Fibroblast of upper back skin (primary cell): ENCODE results near the gene GRIN3B.

Experiments
- DNase-seq: peaks from one replicate; pipeline ENCODE4 v3.0.0-alpha.2; 2013

GRIN3B gene

GRCh38 chr19:1008268-1009040, 8.2 kb downstream of the GRIN3B start:
- no peak for DNase-seq

- DNase-seq, result peak; percentile 11
Observed at GRCh38 chr19:1009041-1009980, 9.1 kb downstream of the GRIN3B start.

GRCh38 chr19:1009981-1010538, 9.8 kb downstream of the GRIN3B start:
- DNase-seq, result no peak

GRCh38 chr19:1010586-1011510, 10.6 kb downstream of the GRIN3B start:
- no peak for DNase-seq

- DNase-seq, result no peak
Observed at GRCh38 chr19:1011831-1012333, 11.7 kb downstream of the GRIN3B start.

- no peak for DNase-seq
Observed at GRCh38 chr19:1012334-1012733, 12.1 kb downstream of the GRIN3B start.

- no peak for DNase-seq
Observed at GRCh38 chr19:1013218-1013617, 13.0 kb downstream of the GRIN3B start.

DNA sequence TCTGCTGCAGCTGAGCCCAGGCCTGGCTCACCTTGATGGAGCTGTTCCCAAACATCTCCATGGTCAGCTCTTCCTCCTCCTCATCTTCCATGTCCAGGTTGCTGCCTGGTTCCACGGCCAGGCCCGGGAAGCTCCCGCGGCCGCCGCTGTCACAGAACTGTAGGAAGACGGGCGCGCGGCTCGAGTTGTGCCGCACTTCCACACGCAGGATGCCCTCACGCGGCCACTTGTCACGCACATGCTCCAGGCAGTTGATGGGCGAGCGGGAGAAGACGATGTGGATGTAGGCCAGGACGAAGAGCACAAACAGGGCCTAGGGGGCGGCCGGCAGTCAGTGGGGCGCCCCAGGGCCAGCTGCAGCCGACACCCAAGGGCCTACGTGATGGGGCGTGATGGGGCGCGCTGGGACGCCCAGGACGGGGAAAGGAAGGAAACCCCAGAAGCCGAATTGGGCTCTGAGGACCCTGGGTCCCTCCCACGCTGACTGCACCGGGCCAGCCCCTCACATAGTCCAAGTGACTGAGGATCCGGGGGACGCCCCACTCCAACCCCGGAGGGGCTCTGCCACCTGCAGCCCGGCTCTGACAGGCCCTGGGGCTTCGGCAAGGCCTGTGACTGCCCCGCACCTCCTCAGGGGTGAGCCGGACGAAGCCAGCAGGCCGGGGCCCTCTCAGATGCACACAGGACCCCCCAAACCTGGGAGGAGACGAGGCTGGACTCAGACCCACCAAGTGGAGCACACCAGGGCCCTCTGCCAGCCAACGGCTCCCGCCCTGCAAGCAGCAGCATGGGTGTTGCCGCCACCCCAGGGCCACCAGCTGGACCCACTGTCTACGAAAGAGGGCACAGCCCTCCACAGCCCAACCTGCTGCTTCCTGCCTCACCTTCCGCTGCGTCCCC, 14.2 kb downstream of the GRIN3B start:
- DNase-seq, result no peak

DNA sequence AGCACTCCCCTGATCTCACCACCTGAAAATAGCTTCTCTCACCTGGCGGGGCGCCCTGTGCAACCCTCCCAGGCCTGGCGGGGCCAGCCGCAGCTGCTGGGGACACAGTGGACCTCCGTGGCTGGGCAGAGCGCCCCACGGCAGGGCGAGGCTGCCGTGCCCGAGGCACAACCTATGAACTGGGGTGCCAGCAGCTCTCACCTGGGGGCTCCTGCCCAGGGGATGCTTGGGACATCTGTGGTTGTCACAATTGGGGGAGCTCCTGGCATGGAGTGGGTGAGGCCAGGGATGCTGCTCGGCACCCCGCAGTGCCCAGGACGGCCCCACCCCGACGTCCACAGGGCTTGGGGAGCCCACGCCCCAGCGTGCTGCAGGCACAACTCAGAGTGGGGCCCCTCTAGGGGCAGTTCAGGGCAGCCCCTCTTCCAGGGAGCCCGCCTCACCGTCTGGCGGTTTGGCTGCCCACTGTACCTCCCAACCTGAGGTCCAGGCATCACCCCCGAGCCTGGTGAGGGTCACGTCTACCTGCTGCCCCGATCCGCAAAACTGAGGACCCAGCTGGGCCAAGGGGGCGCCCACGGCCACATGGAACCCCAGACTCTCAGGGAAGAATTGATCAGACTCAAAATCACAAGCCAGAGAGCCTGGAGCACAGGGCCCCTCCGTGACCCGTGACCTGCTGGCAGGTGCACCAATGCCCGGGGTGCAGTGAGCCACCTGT, 15.0 kb downstream of the GRIN3B start:
- DNase-seq, result no peak

DNA sequence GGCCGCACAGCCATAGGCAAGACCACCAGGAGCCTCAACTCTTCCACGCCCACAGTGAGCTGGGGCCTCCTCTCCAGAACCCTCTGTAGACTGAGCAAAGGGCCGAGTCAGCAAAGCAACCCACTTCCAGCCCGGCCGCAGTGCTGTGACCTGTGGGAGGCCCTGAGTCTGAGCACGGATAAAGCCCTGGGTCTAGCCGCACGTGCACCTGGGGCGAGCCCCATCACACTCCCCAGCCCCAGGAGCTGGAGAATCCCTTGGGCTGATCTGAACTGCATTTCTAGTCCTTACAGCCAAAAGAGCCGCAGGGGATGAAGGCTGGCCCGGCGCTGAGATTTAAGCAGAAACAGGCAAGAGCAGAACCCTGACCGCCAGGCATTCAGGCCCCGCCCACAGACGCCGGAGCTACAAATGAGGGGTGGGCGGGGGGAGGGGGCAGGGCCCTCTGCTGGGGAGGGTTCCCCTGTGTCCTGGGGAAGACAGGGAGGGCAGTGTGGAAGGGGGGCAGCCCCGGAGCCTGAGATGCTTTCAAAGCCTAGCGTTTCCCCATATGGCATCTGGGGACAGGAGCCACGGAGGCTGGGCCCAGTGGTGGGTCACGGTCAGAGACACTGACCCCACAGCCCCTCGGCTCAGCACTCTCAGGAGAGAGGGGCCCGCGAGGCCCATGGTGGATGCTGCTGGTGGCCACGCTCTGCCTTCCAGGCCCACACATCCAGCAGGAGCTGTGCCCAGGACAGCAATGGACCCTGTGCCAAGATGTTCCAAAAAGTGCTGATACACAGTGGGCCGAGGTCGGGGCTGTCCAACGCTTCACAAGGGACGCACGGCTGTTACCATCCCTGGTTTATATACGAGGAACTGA, 15.8 kb downstream of the GRIN3B start:
- no peak for DNase-seq

- DNase-seq, result no peak
Observed at GRCh38 chr19:1016647-1017114, 16.5 kb downstream of the GRIN3B start.

DNA sequence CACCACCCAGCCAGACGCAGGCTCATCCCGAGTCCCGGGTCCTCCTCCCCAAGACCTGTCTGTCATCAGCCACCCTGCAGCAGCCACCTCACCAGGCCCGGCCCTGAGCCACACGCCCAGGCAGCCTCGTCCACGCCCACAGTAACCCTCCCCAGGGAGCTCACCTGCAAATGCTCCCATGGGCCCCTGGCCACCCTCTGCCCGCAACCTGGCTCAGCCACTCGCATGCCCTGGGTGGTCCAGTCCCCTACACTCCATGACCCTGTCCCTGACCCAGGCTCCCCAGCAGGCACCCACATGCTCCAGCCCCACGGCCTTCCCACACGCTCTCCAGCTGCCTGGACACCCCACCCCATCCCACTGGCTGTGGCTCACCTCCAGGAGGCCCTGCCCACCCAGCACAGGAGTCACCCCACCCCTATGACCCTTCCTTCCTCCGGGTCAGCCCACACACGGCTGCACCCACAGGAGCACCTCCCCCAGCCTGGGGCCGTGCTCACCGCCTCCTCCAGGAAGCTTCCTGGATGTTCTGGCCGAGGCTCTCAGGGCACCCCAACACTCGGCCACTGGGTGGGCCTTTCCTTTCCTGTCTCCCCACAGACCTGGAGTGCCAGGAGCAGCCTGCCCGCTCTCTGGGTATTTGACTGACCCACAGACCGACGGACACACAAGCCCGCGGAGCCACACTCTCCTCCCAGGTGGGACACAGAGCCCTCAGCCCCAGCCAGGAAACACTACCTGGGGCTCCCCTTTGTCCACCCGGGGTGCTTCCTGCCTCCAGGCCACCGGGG, 17.1 kb downstream of the GRIN3B start:
- DNase-seq, result no peak

DNA sequence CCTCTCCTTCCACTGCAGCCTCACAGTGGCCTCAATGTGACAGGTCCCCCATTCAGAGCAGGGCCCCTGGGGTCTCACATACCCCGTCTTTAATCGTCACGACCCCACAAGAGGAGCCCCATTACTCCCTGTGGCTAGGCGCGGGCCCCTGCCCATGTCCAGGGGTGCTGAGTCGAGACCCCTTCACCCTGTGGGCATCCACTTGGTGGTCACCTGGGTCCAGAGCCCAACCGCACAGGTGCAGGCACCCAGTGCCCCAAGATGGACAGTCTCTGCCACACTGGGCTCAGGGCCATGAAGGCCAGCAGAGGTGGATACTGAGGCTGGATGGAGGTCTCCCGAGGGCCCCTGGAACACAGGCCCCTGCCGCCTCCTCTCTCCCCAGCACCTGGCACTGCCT, 17.7 kb downstream of the GRIN3B start:
- DNase-seq, result no peak

DNA sequence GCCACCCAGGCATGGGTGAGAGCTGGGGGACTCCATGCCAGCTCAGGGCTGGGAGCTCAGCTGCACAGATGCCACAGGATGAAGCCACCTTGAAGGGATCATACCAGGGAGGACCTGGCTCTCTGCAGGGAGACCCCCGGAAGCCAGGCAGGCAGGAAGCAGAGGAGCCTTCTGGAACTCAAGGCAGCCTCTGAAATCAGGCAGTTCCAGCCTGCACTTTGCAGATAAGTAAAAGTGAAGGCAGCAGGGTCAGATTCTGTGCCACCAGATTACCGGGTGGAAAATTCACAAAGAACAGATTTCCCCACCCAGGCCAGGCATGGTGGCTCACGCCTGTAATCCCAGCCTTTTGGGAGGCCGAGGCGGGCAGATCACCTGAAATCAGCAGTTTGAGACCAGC, 18.2 kb downstream of the GRIN3B start:
- DNase-seq, result no peak

- DNase-seq, result no peak
Observed at GRCh38 chr19:1018932-1019615, 18.9 kb downstream of the GRIN3B start.

GRCh38 chr19:1019616-1019961, 19.4 kb downstream of the GRIN3B start:
- no peak for DNase-seq

GRCh38 chr19:1019980-1020867, 20.0 kb downstream of the GRIN3B start:
- no peak for DNase-seq
